Measurements from ENCODE around the gene RERE.
"Not testable (repeated sequence)": the region's sequence is repeated elsewhere in the genome, so short reads cannot be mapped to it uniquely, and the experiment has no call there.

RERE gene

GRCh38 chr1:8631163-8631562 lies 186.3 kb downstream of the RERE start:
- H3K4me3 ChIP-seq (replicated peaks; ENCODE audit: low read depth, low read length): no peak overlapping the region
- TF ChIP-seq, protein P1, sequence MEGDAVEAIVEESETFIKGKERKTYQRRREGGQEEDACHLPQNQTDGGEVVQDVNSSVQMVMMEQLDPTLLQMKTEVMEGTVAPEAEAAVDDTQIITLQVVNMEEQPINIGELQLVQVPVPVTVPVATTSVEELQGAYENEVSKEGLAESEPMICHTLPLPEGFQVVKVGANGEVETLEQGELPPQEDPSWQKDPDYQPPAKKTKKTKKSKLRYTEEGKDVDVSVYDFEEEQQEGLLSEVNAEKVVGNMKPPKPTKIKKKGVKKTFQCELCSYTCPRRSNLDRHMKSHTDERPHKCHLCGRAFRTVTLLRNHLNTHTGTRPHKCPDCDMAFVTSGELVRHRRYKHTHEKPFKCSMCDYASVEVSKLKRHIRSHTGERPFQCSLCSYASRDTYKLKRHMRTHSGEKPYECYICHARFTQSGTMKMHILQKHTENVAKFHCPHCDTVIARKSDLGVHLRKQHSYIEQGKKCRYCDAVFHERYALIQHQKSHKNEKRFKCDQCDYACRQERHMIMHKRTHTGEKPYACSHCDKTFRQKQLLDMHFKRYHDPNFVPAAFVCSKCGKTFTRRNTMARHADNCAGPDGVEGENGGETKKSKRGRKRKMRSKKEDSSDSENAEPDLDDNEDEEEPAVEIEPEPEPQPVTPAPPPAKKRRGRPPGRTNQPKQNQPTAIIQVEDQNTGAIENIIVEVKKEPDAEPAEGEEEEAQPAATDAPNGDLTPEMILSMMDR (IDR thresholded peaks at IDR 0.05; ENCODE audit: low read length, missing control alignments): no peak
- DNase-seq (ENCODE audit: low read depth): no peak

DNA sequence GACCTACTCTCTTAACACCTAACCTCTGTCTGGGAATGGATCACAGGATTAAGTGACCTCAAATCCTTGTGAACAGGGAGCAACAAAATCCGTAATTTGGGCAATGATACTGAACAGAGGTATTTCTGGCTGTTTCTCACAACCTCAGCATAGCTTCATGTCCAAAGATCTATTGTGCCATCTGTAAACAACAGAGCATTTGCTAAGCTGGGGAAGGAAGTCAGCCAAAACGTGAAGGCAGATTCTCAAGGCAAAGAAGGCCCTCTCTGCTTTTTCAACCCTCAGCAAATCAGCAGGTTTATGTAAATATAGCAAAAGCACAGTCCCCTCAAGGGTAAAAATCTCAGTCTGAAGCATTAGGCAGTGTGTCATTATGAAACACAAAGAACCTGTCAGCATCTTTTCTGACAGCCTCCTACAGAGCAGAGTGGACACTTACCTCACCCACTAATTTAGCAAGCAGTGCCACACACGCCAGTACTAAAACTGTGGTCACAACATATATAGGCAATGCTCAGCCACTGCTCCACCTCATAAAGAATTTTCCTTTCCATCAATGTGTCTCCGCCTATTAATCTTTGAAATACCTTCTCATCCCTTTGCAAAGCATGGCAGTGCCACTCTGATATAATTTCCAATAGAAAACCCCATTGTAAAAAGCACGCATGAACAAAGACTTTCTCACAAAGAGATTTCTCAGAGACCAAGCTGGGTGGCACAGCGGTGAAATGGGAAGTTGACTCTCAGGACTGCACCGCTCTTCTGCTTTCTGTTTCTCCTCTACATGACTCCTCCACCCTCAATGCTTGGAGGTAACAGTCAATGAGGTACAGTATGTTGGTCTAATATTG lies 188.0 kb downstream of the RERE start:
- H3K4me3 ChIP-seq (replicated peaks; ENCODE audit: low read depth, low read length): no peak overlapping the region
- TF ChIP-seq, protein P1 (IDR thresholded peaks at IDR 0.05; ENCODE audit: low read length, missing control alignments): no peak
- peak; percentile 39 for DNase-seq (ENCODE audit: low read depth)

- DNase-seq (ENCODE audit: low read depth): no peak
- no peak overlapping the region for H3K4me3 ChIP-seq (replicated peaks; ENCODE audit: low read depth, low read length)
- TF ChIP-seq, protein P1 (IDR thresholded peaks at IDR 0.05; ENCODE audit: low read length, missing control alignments): no peak
Measured at GRCh38 chr1:8628606-8629005, 188.8 kb downstream of the RERE start.

GRCh38 chr1:8627728-8628127 lies 189.7 kb downstream of the RERE start:
- TF ChIP-seq, protein P1 (IDR thresholded peaks at IDR 0.05; ENCODE audit: low read length, missing control alignments): no peak
- DNase-seq (ENCODE audit: low read depth): no peak
- no peak overlapping the region for H3K4me3 ChIP-seq (replicated peaks; ENCODE audit: low read depth, low read length)

DNA sequence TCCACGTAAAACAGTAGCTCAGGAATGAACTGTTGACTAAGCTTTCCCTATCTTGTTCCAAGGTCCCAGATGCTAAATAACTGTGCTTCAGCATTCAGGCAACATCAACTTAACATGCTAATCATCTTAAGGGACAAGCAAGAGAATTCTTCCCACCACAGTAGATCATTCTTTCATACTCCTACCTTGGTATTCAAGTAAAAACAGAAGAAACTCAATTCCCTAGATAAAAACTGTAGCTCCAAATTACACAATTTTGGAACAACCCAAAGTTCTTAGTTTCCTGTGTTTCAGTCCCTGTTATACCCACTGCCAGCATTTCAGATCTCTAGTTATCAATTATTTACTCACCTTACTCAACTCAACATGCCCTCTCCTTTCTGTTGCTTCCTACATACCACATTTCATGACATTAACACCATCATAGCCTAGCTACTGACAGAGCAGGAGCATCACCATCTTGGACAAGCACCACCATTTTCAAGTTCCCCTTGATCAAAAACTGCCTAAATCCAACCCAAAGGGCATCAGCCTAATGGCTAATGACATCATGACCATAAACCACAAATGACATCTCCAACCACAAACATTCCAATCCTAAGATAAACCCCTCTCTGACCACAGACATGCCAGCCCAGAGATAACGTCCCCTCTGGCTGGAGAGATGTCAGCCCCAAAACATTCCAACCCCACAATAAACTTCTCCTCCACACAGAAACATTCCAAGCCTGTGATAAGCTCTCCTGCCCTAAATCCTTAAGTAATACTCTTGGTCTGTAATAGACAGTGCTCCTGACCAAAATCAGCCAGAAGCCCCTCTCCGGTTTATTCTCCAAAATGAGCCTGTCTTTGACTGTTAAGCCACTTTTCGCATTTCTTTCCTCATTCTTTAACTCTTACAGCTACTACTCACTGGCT lies 191.2 kb downstream of the RERE start:
- TF ChIP-seq, protein P1 (IDR thresholded peaks at IDR 0.05; ENCODE audit: low read length, missing control alignments): no peak
- DNase-seq (ENCODE audit: low read depth): peak; percentile 98
- no peak overlapping the region for H3K4me3 ChIP-seq (replicated peaks; ENCODE audit: low read depth, low read length)

DNA sequence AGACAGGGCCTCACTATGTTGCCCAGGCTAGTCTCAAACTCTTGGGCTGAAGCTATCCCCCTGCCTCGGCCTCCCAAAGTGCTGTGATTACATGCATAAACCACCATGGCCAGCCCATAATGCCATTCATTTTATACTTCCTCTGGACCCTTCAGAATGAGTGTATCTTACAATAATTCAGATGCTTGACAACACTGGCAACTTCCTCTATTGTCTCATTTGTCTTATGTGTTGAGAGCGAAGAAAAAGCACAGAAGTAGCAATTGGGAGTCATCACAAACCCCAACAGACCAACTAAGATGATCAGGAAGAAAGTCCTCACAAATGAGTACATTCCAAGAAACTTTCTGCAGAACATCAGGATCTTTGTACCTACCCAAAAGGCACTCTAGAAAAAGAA lies 191.9 kb downstream of the RERE start:
- H3K4me3 ChIP-seq (replicated peaks; ENCODE audit: low read depth, low read length): no peak overlapping the region
- DNase-seq (ENCODE audit: low read depth): no peak
- TF ChIP-seq, protein P1 (IDR thresholded peaks at IDR 0.05; ENCODE audit: low read length, missing control alignments): no peak

DNA sequence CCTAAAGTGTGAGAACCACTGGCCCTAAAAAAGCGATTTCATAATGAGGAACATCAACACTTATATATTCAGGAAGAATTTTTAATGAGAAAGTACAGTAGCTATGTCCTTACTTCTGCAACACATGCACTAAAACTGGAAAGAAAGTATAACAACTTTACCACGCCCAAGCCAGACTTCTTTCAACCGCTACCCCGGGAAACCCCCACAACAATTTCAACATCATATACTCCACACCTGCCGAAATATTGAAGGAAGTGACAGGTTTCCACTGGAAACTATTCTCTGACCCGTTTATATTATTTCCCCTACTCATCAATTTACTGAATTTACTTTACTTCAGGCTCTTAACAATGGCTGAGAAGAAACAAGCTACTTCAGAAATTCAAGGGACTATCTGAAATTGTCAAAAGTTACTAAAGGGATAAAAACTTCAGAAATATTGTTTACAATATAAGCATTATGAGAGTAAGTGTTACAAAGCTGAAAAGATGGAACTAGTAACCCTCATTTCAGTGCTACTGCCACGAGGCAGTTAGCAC lies 193.7 kb downstream of the RERE start:
- not testable (repeated sequence) for H3K4me3 ChIP-seq (replicated peaks; ENCODE audit: low read depth, low read length); DNase-seq (ENCODE audit: low read depth)

- DNase-seq (ENCODE audit: low read depth); H3K4me3 ChIP-seq (replicated peaks; ENCODE audit: low read depth, low read length): not testable (repeated sequence)
Measured at GRCh38 chr1:8621785-8622348, 195.6 kb downstream of the RERE start.

- not testable (repeated sequence) for H3K4me3 ChIP-seq (replicated peaks; ENCODE audit: low read depth, low read length)
Measured at GRCh38 chr1:8621034-8621582, 196.3 kb downstream of the RERE start.

More at GRCh38 chr1:8621034-8621582, 196.3 kb downstream of the RERE start:
- not testable (repeated sequence) for DNase-seq (ENCODE audit: low read depth)
